ENCODE data around the gene TPRG1L.
A peak's percentile ranks its signal among the peaks of the same experiment; 100 is the strongest.
"Not testable (repeated sequence)": the region's sequence is repeated elsewhere in the genome, so short reads cannot be mapped to it uniquely, and the experiment has no call there.

Gene TPRG1L

DNA sequence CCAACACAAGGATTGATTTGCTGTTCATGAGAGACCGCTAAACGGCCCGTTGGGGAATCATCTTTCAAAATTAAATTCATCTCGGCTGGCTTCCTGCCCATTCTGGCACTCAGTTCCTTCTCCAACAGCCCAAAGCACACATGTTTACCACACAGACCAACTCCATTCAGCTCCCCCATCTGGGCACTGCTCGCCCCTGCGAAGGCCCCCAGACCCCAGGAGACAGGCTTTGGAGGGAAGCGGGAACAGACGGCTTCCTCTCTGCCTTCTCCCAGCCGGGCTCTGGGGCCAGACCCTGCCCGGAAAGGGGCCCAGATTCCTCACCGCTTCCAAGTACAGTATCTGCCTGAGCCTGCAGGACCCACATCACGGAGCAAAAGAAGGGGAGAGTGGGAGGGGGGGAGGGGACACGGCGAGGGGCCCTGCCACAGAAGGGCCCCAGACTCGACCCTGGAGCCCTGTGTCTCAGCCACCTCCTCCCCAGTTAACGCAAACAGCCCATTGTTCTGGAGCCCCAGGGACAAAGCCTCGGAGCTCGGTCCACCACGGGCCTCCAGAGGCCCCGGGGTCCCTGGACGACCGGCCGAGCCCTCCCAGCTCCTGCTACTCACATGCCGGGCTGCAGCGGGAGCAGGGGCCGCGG, 14.2 kb upstream of the TPRG1L start:
- Mint-ChIP-seq H3K27ac (no peak overlapping the region), H3K4me3 (no peak overlapping the region), H3K9me3 (no peaks in the 10 kb centered on the region), H3K36me3 (ENCODE audit: low read depth) (no peaks in the 10 kb centered on the region), H3K27me3 (ENCODE audit: low read depth) (peaks cover 32% of the 10 kb centered on the region), H3K4me1 (ENCODE audit: low read depth) (no peaks in the 10 kb centered on the region)

DNA sequence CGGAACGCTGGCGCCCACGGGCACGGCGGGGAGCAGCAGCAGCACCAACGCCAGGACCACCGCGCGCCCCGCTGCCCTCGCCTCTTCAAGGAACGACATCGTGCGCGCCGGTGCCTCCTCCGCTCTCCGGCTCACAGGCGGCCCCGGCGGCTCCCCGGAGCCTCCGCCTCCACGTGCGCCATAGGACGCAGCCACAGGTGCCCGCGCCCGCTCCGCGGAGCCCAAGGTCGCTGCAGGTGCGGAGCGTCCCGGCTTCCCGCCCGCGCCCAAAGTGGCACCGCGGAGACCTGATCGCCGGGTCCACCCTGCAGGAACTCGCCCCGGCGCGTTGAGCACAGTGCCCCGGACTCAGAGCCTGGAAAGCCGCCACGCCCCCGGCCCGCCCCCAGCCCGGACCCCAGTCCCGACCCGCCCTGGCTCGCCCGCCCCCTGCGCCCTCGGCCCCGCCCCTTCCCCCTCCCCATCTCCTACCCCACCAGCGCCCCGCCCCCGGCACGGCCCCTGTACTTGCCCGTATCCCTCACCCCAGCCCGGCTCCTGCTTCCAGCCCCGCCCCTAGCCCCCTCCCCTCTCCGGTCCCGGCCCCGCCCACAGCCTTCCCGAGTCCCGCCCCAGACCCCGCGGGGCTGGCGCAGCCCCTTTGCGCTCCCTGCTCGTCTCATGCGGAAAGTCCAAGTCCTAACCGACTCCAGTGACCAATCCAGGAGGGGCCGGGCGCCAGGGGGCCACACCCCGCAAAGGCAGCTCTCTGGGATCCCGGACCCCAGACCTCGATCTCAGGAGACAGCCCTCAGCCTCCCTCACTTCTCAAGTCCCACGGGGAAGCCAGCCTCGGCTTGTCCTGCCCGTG, 13.4 kb upstream of the TPRG1L start, which contains the start of gene MEGF6:
Gene MEGF6, minus strand, starts transcription at position 339 of the 850 bp plus-strand sequence. Its CDS starts 240 bp downstream, at position 99.
- Mint-ChIP-seq H3K36me3 (ENCODE audit: low read depth) (no peaks in the 10 kb centered on the region), H3K27me3 (ENCODE audit: low read depth) (peaks cover 32% of the 10 kb centered on the region), H3K27ac (no peak within 1 kb of the TSS), H3K9me3 (no peaks in the 10 kb centered on the region), H3K4me3 (no peak within 1 kb of the TSS), H3K4me1 (ENCODE audit: low read depth) (no peaks in the 10 kb centered on the region)

DNA sequence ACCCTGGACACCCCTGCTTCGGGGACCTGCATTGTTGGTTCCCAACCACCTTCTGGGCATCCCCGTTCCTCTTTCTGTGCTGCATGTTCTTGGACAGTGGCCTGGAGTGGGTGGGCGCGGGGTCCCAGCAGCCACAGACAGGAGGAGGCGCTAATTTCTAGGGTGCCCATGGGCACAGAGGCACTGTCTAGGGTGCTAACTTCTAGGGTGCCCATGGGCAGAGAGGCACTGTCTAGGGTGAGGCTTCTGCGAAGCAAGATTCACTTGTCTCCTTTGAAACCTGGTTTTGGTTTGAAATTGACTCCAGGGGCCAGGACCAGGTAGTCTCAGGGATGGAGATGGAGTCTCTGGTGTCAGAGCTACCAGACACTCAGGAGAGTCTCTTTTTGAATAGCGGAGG, 12.7 kb upstream of the TPRG1L start:
- no peak overlapping the region for H3K27ac Mint-ChIP-seq
- H3K36me3 Mint-ChIP-seq (ENCODE audit: low read depth) = no peaks in the 10 kb centered on the region
- no peaks in the 10 kb centered on the region for H3K9me3 Mint-ChIP-seq
- H3K4me1 Mint-ChIP-seq (ENCODE audit: low read depth) = no peaks in the 10 kb centered on the region
- H3K4me3 Mint-ChIP-seq = no peak overlapping the region
- peaks cover 32% of the 10 kb centered on the region for H3K27me3 Mint-ChIP-seq (ENCODE audit: low read depth)

- Mint-ChIP-seq H3K36me3 (ENCODE audit: low read depth) (no peaks in the 10 kb centered on the region), H3K27ac (no peak overlapping the region), H3K27me3 (ENCODE audit: low read depth) (peaks cover 28% of the 10 kb centered on the region), H3K9me3 (no peaks in the 10 kb centered on the region), H3K4me3 (no peak overlapping the region), H3K4me1 (ENCODE audit: low read depth) (peaks cover 2% of the 10 kb centered on the region)
Observed at GRCh38 chr1:3614755-3615742, 9.8 kb upstream of the TPRG1L start.

DNA sequence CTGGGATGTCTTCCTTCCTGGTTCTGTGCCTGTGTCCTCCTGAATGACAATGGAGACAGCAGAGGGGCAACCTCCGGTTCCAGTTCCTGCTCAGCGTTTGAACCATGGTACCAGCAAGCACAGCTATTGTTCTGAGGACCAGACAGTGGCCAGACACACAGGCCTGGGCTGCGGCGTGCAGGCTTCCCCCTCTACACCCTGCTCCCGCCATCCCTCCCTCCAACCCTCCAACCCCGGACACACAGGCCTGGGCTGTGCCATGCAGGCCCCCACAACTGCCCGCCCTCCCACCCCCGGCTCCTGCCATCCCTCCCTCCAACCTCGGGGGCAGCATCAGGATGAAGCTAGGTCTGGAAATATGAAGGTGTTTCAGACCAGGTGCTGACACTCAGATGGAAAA, 8.0 kb upstream of the TPRG1L start:
- Mint-ChIP-seq H3K9me3 (no peaks in the 10 kb centered on the region), H3K4me3 (no peak overlapping the region), H3K36me3 (ENCODE audit: low read depth) (no peaks in the 10 kb centered on the region), H3K27ac (no peak overlapping the region), H3K4me1 (ENCODE audit: low read depth) (peaks cover 6% of the 10 kb centered on the region), H3K27me3 (ENCODE audit: low read depth) (peaks cover 20% of the 10 kb centered on the region)

DNA sequence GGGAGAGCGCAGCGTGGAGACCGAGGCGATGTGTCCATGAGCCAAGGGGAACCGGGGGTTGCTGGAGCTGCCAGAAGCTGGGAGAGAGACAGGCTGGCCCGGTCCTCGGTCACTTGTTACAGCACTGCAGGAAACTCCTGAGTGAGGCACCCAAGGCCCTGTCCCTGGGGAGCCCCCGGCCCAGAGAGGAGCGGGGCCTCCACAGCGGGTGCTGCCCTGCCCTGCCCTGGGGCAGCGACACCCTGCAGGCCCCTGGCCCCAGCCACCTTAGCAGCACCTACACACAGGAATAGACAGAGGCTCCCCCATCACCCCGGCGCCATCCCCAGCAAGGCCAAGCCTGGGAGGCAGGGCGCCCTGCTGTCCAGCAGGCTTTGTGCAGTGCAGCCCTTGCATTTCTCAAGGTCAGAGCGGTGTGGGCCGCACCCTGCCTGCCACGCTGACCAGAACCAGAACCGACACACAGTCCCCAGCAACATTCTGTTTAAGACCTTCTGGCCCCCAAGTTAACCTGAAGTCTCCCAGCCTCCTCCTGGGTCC, 6.9 kb upstream of the TPRG1L start:
- no peak overlapping the region for H3K4me3 Mint-ChIP-seq
- H3K36me3 Mint-ChIP-seq (ENCODE audit: low read depth) = no peaks in the 10 kb centered on the region
- H3K27me3 Mint-ChIP-seq (ENCODE audit: low read depth) = peaks cover 15% of the 10 kb centered on the region
- H3K27ac Mint-ChIP-seq = no peak overlapping the region
- no peaks in the 10 kb centered on the region for H3K9me3 Mint-ChIP-seq
- H3K4me1 Mint-ChIP-seq (ENCODE audit: low read depth) = peaks cover 8% of the 10 kb centered on the region

DNA sequence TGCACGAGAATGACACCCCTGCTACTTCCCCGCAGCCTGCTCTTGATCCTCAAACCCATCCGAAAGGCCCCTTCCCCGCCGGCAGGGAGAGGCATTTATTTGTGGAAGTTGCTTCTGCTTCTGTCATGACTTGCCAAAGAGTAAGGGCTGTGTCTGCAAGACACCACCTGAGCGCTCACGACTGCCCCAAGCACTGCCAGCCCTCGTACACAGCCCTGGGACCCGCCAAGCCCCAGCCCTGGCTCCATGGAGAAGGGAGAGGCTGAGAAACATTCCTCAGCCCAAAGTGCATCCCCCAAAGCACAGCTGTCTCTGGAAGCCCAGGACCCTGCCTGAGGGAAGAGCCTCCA, 6.3 kb upstream of the TPRG1L start:
- Mint-ChIP-seq H3K27ac (no peak overlapping the region), H3K4me1 (ENCODE audit: low read depth) (peaks cover 15% of the 10 kb centered on the region), H3K27me3 (ENCODE audit: low read depth) (peaks cover 17% of the 10 kb centered on the region), H3K36me3 (ENCODE audit: low read depth) (no peaks in the 10 kb centered on the region), H3K4me3 (no peak overlapping the region), H3K9me3 (no peaks in the 10 kb centered on the region)

- H3K36me3 Mint-ChIP-seq (ENCODE audit: low read depth) = no peaks in the 10 kb centered on the region
- H3K27me3 Mint-ChIP-seq (ENCODE audit: low read depth) = peaks cover 19% of the 10 kb centered on the region
- no peak overlapping the region for H3K27ac Mint-ChIP-seq
- no peak overlapping the region for H3K4me3 Mint-ChIP-seq
- no peaks in the 10 kb centered on the region for H3K9me3 Mint-ChIP-seq
- H3K4me1 Mint-ChIP-seq (ENCODE audit: low read depth) = peaks cover 20% of the 10 kb centered on the region
Observed at GRCh38 chr1:3618881-3619671, 5.7 kb upstream of the TPRG1L start.

GRCh38 chr1:3620708-3621107, 4.1 kb upstream of the TPRG1L start:
- H3K4me3 Mint-ChIP-seq = no peak overlapping the region
- H3K27ac Mint-ChIP-seq = no peak overlapping the region
- H3K4me1 Mint-ChIP-seq (ENCODE audit: low read depth) = peaks cover 23% of the 10 kb centered on the region
- no peaks in the 10 kb centered on the region for H3K36me3 Mint-ChIP-seq (ENCODE audit: low read depth)
- H3K27me3 Mint-ChIP-seq (ENCODE audit: low read depth) = peaks cover 12% of the 10 kb centered on the region
- H3K9me3 Mint-ChIP-seq = no peaks in the 10 kb centered on the region

- Mint-ChIP-seq H3K4me1 (ENCODE audit: low read depth) (peaks cover 25% of the 10 kb centered on the region), H3K27me3 (ENCODE audit: low read depth) (peaks cover 12% of the 10 kb centered on the region)
- H3K27ac Mint-ChIP-seq; H3K36me3 Mint-ChIP-seq (ENCODE audit: low read depth); H3K9me3 Mint-ChIP-seq; H3K4me3 Mint-ChIP-seq: not testable (repeated sequence)
Observed at GRCh38 chr1:3621151-3621671, 3.6 kb upstream of the TPRG1L start.

DNA sequence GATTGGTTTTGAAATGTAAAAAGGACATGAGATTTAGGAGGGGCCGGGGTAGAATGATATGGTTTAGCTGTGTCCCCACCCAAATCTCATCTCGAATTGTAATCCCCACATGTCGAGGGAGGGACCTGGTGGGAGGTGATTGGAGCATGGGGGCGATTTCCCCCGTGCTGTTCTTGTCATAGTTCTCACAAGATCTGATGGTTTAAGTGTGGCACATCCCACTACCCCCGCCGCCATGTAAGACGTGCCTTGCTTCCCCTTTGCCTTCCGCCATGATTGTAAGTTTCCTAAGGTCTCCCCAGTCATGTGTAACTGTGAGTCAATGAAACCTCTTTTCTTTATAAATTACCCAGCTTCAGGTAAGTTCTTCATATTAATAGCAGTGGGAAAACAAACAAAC, 2.7 kb upstream of the TPRG1L start:
- not testable (repeated sequence) for H3K27ac Mint-ChIP-seq; H3K9me3 Mint-ChIP-seq; H3K36me3 Mint-ChIP-seq (ENCODE audit: low read depth); H3K4me3 Mint-ChIP-seq
- H3K27me3 Mint-ChIP-seq (ENCODE audit: low read depth) = peaks cover 12% of the 10 kb centered on the region
- H3K4me1 Mint-ChIP-seq (ENCODE audit: low read depth) = peaks cover 26% of the 10 kb centered on the region

DNA sequence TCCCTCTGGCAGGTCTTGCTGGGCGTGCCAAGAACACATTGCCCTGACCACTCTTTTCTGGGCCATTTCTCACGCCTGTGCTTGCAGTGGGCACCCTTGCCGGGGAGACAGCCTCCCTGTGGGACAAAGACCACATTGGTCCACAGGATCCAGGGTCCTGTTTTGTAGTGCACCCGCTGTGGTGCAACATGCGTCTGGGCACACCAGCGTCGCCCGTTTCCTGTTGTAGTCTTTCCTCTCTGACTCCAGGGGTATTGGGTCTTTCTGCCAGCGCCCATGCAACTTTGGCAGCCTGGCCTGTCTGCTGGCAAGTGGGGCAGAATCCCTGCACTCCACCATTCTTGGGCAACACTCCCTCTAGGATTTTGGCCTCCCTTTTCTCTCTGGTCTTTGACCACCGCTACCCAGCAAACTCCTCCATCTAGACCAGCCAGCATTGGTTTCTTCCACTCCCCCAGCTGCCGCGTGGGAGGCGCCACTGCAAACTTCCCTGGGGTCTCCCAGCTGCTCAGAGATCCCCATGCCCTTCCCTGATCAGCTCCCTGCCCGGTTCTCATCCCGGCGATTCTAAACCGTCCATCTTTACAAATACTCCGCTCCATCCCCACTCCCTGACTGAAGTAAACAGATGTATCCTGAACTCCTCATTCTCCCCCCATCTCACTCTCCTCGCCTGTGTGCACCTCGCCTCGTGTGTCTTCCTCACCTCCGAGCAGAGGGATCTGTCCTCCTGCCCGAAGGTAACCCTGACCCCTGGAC, 1.2 kb upstream of the TPRG1L start:
- peaks cover 6% of the 10 kb centered on the region for H3K36me3 Mint-ChIP-seq (ENCODE audit: low read depth)
- H3K27ac Mint-ChIP-seq = peak overlapping the region; percentile 73
- peak overlapping the region; percentile 97 for H3K4me3 Mint-ChIP-seq
- H3K9me3 Mint-ChIP-seq = no peaks in the 10 kb centered on the region
- H3K27me3 Mint-ChIP-seq (ENCODE audit: low read depth) = peaks cover 12% of the 10 kb centered on the region
- peaks cover 26% of the 10 kb centered on the region for H3K4me1 Mint-ChIP-seq (ENCODE audit: low read depth)
